HG02885 (cell line): ENCODE data around the gene C2CD3.
"Not testable (repeated sequence)": the region's sequence is repeated elsewhere in the genome, so short reads cannot be mapped to it uniquely, and the experiment has no call there.

Experiments used
- ATAC-seq: cut with Tn5 transposase; IDR thresholded peaks from one replicate; pipeline ENCODE4 v1.9.1; 2021; ENCODE audit warnings: mild to moderate bottlenecking; ENCODE audit not compliant: unreplicated experiment, poor library complexity

Gene C2CD3

DNA sequence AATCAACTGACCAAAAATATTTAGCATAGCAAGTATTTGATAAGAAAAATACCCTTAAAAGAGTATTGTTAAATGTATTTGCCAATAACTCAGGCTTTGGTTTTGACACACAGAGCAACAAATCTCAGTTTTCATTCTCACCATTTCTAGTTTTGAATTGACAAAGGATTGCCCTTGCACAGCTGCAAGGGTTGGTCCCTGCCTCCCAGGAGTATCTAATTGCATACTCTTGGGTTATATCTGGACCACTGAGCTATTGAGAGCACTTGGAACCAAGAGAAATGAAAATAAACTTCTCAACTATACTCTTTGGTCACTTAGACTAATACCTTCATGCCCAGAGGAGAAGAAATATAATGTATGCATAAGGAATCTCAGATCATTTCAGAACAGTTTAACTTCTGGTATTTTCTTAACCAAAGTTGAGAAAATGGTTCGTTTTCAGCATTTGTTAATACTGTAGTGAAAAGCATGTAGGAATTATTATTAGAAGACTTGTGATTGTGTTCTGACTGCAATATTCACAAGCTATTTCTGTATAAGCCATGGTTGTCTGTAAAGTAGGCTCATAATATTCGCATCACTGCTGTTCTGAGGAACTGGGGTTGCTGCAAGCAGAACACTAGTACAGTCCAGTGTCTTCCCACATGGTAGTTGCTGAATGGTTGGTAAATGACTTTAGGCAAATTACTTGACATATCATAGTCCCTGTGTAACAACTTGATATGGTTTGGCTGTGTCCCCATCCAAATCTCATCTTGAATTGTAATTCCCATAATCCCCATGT, 7.9 kb downstream of the C2CD3 start:
- ATAC-seq, result peak; percentile 62

DNA sequence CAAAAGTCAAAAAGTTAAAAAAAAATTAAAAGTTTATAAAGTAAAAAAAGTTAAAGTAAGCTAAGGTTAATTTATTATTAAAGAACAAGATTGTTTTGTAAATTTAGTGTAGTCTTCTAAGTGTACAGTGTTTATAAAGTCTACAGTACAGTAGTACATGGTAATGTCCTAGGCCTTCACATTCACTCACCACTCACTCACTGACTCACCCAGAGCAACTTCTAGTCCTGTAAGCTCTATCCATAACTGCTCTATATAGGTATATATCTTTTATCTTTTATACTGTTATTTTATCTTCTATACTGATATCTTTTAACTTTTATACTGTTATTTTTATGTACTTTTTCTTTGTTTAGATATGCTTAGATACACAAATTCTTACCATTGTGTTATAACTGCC, 11.2 kb downstream of the C2CD3 start:
- no peak for ATAC-seq

DNA sequence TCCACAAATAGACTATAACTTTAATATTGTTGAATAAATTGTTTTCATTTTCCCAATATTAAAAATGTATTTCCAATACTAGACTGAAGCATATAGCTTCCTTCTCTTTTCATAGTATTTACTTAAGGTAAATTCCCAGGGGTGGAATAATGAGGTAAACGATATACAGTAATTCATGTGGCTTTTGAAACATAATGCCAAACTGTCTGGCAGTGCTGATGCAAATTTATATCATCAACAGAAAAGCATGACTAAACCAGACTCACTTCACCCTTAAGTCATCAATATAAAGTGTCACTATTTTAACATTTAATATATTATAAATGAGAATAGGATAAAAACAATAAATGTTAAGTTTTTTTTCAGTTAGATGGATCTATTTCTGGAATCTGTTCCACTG, 13.6 kb downstream of the C2CD3 start:
- no peak for ATAC-seq

DNA sequence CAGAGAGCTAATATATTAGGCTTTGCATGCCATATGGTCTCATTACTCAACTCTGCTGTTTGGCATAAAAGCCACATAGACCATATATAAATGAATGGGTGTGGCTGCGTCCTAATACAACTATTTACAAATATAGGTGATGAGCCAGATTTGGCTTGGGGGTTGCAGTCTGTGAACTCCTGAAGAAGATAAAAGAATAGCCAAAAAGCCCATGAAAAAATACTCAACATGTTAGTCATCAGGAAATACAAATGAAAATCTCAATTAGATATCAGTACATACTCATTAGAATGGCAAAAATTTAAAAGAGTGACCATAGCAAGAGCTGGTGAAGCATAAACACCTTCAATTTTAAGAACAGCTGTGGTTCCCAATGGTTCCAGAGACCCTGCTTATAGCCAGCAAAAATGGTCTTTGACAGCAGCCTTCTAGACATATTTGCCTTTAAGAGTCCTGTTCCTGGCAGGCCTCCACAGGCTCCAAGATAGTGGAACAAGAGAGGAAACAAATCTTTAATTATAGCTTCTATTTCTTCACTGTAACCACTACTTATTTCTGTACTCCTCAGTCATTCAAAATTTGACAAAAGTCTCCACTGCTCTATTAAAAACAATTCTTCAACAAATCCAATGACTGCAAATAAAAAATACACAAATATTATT, 16.1 kb downstream of the C2CD3 start:
- ATAC-seq, result no peak

DNA sequence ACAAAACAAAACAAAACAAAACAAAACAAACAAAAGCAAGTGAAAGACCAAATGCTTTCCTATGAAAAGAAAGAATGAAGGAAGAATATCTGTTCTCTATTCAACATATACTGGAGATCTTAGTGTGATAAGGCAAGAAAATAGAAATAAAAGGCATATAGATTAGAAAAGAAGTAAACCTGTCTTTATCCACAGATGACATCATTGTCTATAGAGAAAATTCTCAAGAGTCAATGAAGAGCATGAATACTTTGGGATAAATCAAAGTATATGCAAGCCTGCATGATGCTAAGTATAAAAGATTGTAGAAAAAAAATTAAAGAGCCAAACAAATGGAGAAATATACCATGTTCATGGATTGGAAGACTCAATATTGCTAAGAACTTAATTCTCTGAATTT, 17.6 kb downstream of the C2CD3 start:
- ATAC-seq, result no peak

DNA sequence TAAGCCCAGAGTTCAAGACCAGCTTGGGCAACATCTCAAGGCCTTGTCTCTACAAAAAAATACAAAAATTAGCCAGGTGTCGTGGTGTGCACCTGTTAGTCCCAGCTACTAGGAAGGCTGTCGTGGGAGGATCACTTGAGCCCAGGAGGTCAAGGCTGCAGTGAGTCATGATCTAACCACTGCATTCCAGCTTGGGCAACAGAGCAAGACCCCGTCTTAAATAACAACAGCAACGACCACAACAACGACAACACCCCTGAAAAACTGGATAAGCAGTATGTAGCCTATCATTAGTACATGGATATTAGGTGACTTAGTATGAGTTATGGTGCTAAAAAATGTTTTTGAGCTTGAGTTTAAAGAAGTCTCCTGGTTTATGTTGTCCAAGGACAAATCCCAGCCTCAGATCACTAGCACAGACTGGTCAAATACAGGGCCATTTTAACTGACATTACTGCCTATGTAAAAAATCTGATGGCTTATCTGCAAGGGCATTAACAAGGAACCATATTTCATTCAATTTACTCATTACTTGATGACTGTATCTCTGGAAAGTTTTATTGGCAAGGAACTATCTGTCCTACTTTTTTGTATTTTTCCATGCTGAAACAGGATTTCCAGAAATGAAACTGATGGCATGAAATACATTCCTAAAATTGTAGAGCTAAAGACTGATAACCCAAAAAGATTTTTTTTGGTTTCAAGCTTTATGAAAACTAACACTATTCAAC, 23.4 kb downstream of the C2CD3 start:
- ATAC-seq, result no peak

DNA sequence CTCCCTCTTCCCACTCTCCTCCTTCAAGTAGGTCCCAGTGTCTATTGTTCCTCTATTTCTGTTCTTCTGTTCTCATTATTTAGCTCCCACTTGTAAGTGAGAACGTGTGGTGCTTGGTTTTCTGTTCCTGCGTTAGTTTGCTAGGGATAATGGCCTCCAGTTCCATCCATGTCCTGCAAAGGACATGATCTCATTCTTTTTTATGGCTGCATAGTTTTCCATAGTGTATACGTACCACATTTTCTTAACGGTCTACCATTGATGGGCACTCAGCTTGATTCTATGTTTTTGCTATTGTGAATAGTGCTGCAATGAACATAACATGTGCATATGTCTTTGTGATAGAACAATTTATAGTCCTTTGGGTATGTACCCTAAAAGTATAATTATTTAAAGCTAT, 26.2 kb downstream of the C2CD3 start:
- no peak for ATAC-seq

DNA sequence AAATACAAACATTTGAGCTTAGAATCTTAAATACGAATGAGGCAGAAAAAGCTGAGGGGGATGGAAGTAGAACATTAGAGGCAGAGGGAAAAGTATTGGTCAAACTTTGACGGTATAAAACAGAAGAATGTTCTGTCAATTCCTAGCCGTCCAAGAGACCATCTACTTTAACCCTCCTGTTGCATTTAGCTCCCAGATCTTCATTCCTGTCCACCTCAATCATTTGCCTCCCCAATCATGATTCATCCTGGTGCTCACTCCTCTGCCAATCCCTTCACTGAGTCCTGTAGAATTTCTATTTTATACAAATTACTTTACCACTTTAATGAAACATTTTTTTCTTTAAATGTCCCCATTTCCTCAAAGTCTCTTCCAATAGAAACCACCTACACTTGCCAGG, 28.2 kb downstream of the C2CD3 start:
- ATAC-seq, result no peak

DNA sequence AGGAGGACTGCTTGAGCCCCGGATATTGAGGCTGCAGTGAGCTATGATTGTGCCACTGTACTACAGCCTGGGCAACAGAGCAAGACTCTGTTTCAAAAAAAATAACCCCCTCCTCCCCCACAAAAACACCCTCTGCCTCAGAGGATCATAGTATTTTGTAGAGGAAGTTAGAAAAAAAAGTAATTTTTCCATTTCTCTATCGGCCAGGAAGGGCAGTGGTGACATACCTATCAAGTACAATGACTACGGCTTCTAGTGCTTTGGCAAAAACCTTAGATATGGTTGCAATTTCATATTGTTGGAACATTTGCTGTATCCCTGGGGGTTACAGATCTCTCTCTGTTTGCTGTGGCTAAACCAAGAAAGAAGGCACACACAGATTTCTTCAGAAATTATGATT, 28.9 kb downstream of the C2CD3 start:
- no peak for ATAC-seq

DNA sequence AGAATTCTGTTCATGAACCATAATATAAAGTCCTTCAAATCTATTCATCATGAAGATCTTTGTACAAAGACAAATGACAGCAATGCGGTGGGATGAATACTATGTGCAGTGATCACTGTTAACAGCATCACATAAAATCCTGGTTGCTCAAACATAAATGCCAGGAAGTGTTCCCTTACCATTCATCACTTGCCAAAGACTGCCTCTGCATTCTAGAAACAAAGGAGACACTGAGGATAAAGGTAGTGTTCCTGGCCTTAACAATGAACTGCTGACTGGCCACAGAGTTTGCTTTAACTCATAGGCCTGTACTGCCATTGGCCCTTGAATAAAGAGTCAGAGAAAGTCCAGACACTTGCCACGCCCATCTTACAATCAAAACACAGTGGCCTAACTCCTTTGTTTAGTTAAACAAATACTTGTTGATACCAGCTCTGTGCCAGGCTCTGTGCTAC, 29.5 kb downstream of the C2CD3 start:
- no peak for ATAC-seq

DNA sequence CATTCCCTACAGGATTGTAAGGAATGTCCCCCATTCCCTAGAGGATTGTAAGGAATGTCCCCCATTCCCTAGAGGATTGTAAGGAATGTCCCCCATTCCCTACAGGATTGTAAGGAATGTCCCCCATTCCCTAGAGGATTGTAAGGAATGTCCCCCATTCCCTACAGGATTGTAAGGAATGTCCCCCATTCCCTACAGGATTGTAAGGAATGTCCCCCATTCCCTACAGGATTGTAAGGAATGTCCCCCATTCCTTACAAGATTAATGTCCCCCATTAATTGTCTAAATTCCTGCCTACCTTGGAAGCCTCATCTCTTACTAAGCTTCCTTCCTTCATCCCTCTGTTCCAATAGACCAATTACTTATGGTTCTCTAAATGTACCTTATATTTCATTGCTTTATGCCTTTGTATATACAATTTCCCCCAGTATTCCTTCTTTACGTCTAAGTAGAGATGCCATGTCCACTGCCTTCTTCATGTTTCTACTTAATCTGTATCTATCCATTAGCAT, 30.8 kb downstream of the C2CD3 start:
- ATAC-seq, result not testable (repeated sequence)

DNA sequence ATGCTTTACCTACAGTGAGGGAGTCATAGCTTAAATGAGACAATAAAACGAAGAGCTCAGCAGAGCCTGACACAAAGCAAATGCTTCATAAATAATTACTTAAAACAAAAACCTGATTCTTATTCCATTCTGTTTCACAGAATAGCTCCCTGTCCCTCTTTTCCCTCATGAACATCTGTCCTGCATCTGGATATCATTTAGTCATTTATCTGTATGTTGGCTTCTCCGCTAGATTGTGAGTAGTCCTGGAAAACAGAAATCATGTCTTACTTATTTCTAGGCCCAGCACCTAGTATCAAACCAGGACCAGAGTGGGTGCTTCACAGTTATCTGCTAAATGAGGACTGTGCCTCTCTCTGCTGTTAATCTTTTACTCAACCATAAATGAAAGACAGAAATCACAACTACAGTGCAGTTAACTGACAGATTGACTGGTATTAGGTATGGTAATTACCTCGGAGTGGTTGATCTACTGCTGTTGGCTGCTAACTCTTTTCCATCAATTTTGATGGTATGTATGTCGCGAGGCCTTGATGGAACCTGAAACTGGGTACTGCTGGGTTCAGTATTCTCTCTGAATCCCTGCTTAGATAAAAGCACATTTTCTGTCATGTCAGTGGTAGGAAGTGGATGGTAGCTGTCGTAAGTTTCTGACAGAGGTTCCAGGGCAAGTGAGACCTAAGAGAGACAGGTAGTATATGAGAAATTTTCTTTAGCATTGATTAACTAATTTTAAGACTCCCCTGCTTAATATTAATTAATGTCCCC, 31.5 kb downstream of the C2CD3 start:
- no peak for ATAC-seq

DNA sequence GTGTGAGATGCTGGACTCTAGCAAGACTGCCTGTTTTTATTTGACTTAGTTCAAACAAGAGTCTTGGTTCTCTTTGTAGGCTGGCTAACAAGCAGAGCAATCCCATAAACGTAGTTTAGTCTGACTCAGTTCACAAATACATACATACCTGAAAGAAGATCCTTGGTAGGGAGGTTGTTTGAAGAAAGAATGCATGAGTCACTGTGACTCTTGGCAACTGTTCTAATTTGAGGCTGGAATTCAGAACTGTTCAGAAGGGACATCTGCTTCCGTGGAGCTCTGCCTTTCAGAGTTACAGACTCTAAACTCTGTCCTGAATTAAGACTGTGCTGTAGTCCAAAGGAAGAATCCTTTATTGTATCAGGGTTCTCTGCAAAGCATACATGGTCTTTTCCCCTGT, 32.2 kb downstream of the C2CD3 start:
- ATAC-seq, result no peak

DNA sequence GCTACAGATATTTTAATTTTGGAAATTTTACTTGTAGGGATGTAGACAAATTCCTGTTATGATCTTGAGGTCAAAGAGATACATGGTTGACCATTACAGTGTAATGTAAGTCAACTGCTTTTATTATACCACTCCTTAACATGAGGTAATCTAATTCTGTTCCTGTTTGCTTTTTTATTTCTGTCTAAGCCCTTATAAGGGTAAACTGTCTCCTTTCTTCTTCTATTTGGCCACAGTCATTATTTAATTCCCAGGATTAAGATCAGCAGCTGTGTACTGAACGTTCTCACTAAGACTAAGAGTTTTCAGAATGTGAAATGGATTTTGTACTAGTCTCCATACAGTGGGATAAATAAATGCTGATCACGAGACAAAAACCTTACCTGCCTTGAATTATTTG, 32.8 kb downstream of the C2CD3 start:
- ATAC-seq, result no peak

DNA sequence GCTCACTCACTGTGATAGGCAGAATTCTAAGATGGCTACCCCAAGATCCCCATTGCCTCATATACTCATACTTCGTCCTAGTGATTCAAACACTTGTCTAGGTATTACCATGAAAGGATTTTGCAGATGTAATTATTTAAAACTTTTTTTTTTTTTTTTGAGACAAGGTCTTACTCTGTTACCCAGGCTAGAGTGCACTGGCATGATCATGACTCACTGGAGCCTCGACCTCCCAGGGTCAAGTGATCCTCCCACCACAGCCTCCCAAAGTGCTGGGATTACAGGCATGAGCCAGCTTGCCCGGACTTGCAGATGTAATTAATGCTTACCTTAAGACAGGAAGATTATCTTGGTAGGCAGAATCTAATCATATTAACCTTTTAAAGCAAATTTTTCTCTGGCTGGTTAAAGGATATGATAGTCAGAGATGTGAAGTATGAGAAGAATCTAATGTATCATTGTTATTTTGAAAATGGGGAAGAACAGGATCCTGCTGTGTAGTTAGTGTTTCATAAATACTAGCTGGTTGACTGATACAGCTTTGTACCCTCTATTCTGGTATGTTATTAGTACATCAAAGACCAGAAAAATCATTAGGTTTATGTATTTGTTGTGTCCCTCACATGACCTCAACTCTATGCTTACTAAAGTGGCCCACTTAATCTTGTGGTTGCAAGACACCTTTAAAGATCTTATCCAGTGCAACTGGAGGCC, 35.5 kb downstream of the C2CD3 start:
- no peak for ATAC-seq

DNA sequence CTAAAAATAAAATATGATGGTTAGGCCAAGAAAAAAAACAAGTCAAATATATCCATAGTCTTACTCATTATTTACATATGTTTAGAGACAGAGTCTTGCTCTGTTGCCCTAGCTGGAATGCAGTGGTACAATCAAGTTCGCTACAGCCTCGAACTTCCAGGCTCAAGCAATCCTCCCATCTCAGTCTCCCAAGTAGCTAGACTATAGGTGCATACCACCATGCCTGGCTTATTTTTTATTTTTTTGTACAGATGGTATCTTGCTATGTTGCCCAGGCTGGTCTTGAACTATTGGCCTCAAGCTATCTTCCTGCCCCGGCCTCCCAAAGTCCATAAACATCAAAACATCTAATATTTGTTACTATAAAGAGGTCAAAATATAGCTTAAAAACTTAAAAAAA, 36.1 kb downstream of the C2CD3 start:
- no peak for ATAC-seq

DNA sequence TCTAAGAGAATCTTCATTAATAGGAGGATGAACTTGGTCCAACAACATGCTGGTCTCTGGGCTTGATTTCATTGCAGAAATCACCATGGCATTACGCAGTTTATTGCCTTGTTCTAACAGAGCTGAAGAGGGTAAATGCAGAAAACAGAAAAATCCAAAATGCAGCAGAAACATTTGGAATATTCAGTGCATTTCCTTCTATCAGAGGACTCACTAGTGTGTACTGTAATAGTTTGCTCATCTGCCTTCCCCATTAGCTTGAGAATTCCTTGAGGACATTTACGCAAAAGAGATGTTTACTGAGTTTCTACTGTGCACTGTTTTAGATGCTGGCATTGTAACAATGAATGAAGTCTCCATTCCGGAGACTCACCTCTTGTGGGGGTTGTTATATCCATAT, 37.4 kb downstream of the C2CD3 start:
- ATAC-seq, result no peak

DNA sequence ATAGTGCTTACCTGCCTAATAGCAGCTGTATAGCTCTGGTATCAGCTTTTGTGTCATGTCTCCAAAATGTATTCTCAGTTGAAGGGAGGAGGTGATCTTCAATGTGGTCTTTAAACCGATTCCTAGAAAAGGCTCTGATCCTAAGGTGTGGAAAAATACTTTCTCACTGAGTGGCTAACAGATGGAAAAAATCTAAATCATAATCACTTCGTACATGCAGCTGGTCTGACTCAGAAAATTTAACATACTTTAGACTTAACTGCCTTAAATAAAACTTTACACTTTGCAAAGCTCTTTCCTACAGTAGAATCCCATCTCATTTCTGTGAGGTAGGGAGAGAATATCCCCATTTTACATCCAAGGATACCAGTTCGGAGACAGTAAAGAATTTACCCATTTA, 38.0 kb downstream of the C2CD3 start:
- ATAC-seq, result no peak

DNA sequence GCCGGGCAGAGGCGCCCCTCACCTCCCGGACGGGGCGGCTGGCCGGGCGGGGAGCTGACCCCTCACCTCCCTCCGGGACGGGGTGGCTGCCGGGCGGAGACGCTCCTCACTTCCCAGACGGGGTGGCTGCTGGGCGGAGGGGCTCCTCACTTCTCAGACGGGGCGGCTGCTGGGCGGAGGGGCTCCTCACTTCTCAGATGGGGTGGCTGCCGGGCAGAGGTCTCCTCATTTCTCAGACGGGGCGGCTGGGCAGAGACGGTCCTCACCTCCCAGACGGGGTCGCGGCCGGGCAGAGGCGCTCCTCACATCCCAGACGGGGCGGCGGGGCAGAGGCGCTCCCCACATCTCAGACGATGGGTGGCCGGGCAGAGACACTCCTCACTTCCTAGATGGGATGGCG, 41.7 kb downstream of the C2CD3 start:
- not testable (repeated sequence) for ATAC-seq

DNA sequence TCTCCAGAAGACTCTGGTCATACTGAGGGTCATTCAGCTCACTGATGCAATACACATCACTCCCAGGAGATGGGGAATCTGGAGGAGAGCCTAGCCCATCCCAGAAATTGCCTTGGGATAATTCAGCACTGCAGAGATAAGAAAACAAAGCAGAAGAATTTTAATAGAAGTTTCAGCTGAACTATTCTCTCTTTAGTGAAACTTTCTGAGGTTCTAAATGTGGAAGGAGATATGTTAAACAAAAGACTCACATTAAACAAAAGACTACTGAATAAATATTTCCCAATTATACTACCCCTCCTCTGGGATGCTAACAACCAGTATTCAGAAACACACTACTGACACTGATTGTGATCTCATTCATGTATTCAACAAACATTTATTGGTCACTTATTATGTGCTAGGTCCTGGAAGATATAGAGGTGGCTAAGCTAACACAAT, 47.8 kb downstream of the C2CD3 start:
- ATAC-seq, result no peak
